ENCODE measurements around the gene UPP2. TPM values are rescaled to one million over a fixed set of nuclear protein-coding genes. Genes with fewer than 3 reads are reported as not detected.

Gene UPP2
- total and polyA plus RNA-seq, 2 of the 13 experiments (the other 11 are each of a cell fraction or from before 2014, with no cell fraction given) = 0.07 to 0.28 TPM

- no peak for TF ChIP-seq CSRNP1 (CRISPR knock-in tag; IDR thresholded peaks at IDR 0.05)
- TF ChIP-seq ZNF224 (CRISPR knock-in tag; IDR thresholded peaks at IDR 0.05) = no peak
- TF ChIP-seq KDM6A (CRISPR knock-in tag; IDR thresholded peaks at IDR 0.05; ENCODE audit: low read depth) = peak; percentile 45; the same call in 1 of the 2 replicates
- no peak for TF ChIP-seq NRL (CRISPR knock-in tag; IDR thresholded peaks at IDR 0.05; ENCODE audit: borderline replicate concordance)
- TF ChIP-seq HOMEZ (CRISPR knock-in tag; IDR thresholded peaks at IDR 0.05; ENCODE audit: low read depth) = peak; percentile 93; the same call in 1 of the 2 replicates
- TF ChIP-seq PBX3 (CRISPR knock-in tag; IDR thresholded peaks at IDR 0.05; ENCODE audit: borderline replicate concordance) = no peak
- no peak for TF ChIP-seq ZNF552 (CRISPR knock-in tag; IDR thresholded peaks at IDR 0.05; ENCODE audit: borderline replicate concordance)
- no peak for TF ChIP-seq RFX5 (IDR thresholded peaks at IDR 0.05; ENCODE audit: low read depth, low read length)
- TF ChIP-seq SNAPC5 (CRISPR knock-in tag; IDR thresholded peaks at IDR 0.05; ENCODE audit: borderline replicate concordance) = no peak
- TF ChIP-seq SP140L (CRISPR knock-in tag; IDR thresholded peaks at IDR 0.05; ENCODE audit: borderline replicate concordance) = peak; percentile 18; the same call in 1 of the 2 replicates
- TF ChIP-seq ZNF296 (CRISPR knock-in tag; conservative IDR thresholded peaks at IDR 0.05) = no peak
- TF ChIP-seq FOSL1 (CRISPR knock-in tag; IDR thresholded peaks at IDR 0.05; ENCODE audit: borderline replicate concordance) = peak; percentile 80
- TF ChIP-seq ZNF646 (CRISPR knock-in tag; IDR thresholded peaks at IDR 0.05) = no peak; the same call in 1 of the 2 replicates
- TF ChIP-seq HNRNPK (IDR thresholded peaks at IDR 0.05; ENCODE audit: low read depth, low read length, poor library complexity, severe bottlenecking) = no peak
Observed at GRCh38 chr2:158128168-158128973, 26.7 kb downstream of the UPP2 start (continued).
